Panc1 (cell line): Measurements from ENCODE around the gene ELF5. TPM values are rescaled to one million over a fixed set of nuclear protein-coding genes. Genes with fewer than 3 reads are reported as not detected.
A peak's percentile ranks its signal among the peaks of the same experiment; 100 is the strongest.

Source experiments
- ATAC-seq: fragments of 200-7000 bp; cut with Tn5 transposase; 2 replicates; pipeline ENCODE4 v1.9.1; 2020; ENCODE audit warnings: mild to moderate bottlenecking, moderate library complexity
- BruUV-seq: library from RNA; stranded (reverse); fragments of 400-500 nt; replicated peaks from 2 replicates; lab custom pipeline; 2021; lab: Mats Ljungman, UMichigan
- CTCF ChIA-PET: fragments of 300-600 bp; sonication (Branson Sonifier 250); formaldehyde crosslinking; loops from one replicate; lab custom pipeline; 2022; ENCODE audit warnings: antibody characterized with exemption; lab: Charles Lee
- POLR2A ChIA-PET: fragments of 300-600 bp; sonication (Branson Sonifier 250); formaldehyde crosslinking; loops from one replicate; lab custom pipeline; 2022; ENCODE audit warnings: antibody characterized with exemption; lab: Charles Lee
- DNase-seq: peaks from one replicate; pipeline ENCODE4 v3.0.0-alpha.2; 2010; ENCODE audit warnings: low read depth, low spot score
- H3K27ac ChIP-seq: 2 replicates; pipeline ENCODE4 v1.5.1; 2011; ENCODE audit warnings: mild to moderate bottlenecking, low read length, inconsistent platforms
- H3K27me3 ChIP-seq: fragments of 200-500 bp; sonication (Bioruptor generic); 2 replicates; pipeline ENCODE4 v1.6.0; 2014; ENCODE audit warnings: low read length, inconsistent platforms; ENCODE audit not compliant: control insufficient read depth, insufficient read depth
- H3K36me3 ChIP-seq: fragments of 200-500 bp; sonication (Bioruptor generic); 2 replicates; pipeline ENCODE4 v1.5.1; 2014; ENCODE audit warnings: inconsistent platforms, mild to moderate bottlenecking, low read length, moderate library complexity; ENCODE audit not compliant: control insufficient read depth, insufficient read depth
- H3K4me1 ChIP-seq: 2 replicates; pipeline ENCODE4 v1.5.1; 2011; ENCODE audit warnings: inconsistent platforms, mild to moderate bottlenecking, low read length, moderate library complexity; ENCODE audit not compliant: control insufficient read depth, insufficient read depth
- H3K4me3 ChIP-seq, 2 experiments: 2 replicates each; pipeline ENCODE4 v1.5.1; 2011 to 2012; ENCODE audit warnings: low read depth in 2 of 2, low read length in 2 of 2, mild to moderate bottlenecking in 2 of 2, inconsistent platforms in 1 of 2, moderate library complexity in 1 of 2
- H3K9me3 ChIP-seq: fragments of 200-500 bp; sonication (Bioruptor generic); 2 replicates; pipeline ENCODE4 v1.5.1; 2014; ENCODE audit warnings: low read depth, mild to moderate bottlenecking, inconsistent platforms, low read length, moderate library complexity; ENCODE audit not compliant: control insufficient read depth, insufficient read depth
- POLR2AphosphoS5 ChIP-seq: IDR thresholded peaks from 2 replicates; pipeline ENCODE4 v1.6.1; 2012; ENCODE audit warnings: mild to moderate bottlenecking, low read depth, low read length, moderate library complexity
- SIN3A ChIP-seq: IDR thresholded peaks from 2 replicates; pipeline ENCODE4 v1.6.1; 2012; ENCODE audit warnings: low read depth, mild to moderate bottlenecking, low read length, moderate library complexity, borderline replicate concordance; ENCODE audit not compliant: insufficient read depth
- TCF7L2 ChIP-seq: IDR thresholded peaks from 2 replicates; pipeline ENCODE4 v1.6.1; 2011; ENCODE audit warnings: mild to moderate bottlenecking, low read depth, low read length, inconsistent platforms
- in situ Hi-C: cut with HindIII; loops from 2 replicates; pipeline ENCODE4 v1.10.0; 2016; ENCODE audit warnings: low sequenced_read_pairs, low pct_unique_long_range_greater_than_20kb
- intact Hi-C: fragments of 100-400 bp; cut with micrococcal nuclease; formaldehyde crosslinking; loops from one replicate; pipeline ENCODE4 v1.10.0; 2022; ENCODE audit not compliant: unreplicated experiment
- total RNA-seq: library from RNA; stranded (reverse); gene quantifications from one replicate; pipeline ENCODE4 v1.2.1, GENCODE V29; 2021; ENCODE audit not compliant: unreplicated experiment
- TF ChIP-seq, protein P1 (sequence below), 2 experiments: IDR thresholded peaks; 2 replicates each; pipeline ENCODE4 v1.6.1; 2011 to 2012; ENCODE audit warnings: low read depth in 2 of 2, control low read depth in 1 of 2, low read length in 1 of 2, mild to moderate bottlenecking in 1 of 2, moderate library complexity in 1 of 2; ENCODE audit not compliant: insufficient read depth in 1 of 2
- TF ChIP-seq, protein P2 (sequence below): fragments of 450-650 bp; IDR thresholded peaks from 2 replicates; pipeline ENCODE4 v1.5.1; 2017; ENCODE audit warnings: mild to moderate bottlenecking

The ELF5 gene
- total RNA-seq, 1 experiment from 2014 or later: not detected

GRCh38 chr11:34473603-34474169, 39.9 kb downstream of the ELF5 start:
- H3K4me3 ChIP-seq: no peak overlapping the region
- no peaks in the 10 kb centered on the region for H3K27me3 ChIP-seq
- no peak for ATAC-seq
- H3K9me3 ChIP-seq: no peaks in the 10 kb centered on the region
- intact Hi-C loops: no loop called here
- no peak overlapping the region for H3K27ac ChIP-seq
- ChIA-PET POLR2A (no interaction called here), CTCF (interaction anchor here (0.6 kb wide), 1 partner anchor 108 kb away, joined by 3 read pairs; no protein-coding TSS in a partner anchor)
- no TSS peak for BruUV-seq
- in situ Hi-C loops: no loop called here
- H3K36me3 ChIP-seq: peaks cover 12% of the 10 kb centered on the region
- DNase-seq: no peak
- TF ChIP-seq, protein P1, sequence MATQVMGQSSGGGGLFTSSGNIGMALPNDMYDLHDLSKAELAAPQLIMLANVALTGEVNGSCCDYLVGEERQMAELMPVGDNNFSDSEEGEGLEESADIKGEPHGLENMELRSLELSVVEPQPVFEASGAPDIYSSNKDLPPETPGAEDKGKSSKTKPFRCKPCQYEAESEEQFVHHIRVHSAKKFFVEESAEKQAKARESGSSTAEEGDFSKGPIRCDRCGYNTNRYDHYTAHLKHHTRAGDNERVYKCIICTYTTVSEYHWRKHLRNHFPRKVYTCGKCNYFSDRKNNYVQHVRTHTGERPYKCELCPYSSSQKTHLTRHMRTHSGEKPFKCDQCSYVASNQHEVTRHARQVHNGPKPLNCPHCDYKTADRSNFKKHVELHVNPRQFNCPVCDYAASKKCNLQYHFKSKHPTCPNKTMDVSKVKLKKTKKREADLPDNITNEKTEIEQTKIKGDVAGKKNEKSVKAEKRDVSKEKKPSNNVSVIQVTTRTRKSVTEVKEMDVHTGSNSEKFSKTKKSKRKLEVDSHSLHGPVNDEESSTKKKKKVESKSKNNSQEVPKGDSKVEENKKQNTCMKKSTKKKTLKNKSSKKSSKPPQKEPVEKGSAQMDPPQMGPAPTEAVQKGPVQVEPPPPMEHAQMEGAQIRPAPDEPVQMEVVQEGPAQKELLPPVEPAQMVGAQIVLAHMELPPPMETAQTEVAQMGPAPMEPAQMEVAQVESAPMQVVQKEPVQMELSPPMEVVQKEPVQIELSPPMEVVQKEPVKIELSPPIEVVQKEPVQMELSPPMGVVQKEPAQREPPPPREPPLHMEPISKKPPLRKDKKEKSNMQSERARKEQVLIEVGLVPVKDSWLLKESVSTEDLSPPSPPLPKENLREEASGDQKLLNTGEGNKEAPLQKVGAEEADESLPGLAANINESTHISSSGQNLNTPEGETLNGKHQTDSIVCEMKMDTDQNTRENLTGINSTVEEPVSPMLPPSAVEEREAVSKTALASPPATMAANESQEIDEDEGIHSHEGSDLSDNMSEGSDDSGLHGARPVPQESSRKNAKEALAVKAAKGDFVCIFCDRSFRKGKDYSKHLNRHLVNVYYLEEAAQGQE (IDR thresholded peaks at IDR 0.05; ENCODE audit: insufficient read depth in 1 of 2, low read depth in 2 of 2, low read length in 1 of 2): no peak
- TF ChIP-seq POLR2AphosphoS5 (no peak), SIN3A (no peak), TCF7L2 (no peak)
- TF ChIP-seq, protein P2, sequence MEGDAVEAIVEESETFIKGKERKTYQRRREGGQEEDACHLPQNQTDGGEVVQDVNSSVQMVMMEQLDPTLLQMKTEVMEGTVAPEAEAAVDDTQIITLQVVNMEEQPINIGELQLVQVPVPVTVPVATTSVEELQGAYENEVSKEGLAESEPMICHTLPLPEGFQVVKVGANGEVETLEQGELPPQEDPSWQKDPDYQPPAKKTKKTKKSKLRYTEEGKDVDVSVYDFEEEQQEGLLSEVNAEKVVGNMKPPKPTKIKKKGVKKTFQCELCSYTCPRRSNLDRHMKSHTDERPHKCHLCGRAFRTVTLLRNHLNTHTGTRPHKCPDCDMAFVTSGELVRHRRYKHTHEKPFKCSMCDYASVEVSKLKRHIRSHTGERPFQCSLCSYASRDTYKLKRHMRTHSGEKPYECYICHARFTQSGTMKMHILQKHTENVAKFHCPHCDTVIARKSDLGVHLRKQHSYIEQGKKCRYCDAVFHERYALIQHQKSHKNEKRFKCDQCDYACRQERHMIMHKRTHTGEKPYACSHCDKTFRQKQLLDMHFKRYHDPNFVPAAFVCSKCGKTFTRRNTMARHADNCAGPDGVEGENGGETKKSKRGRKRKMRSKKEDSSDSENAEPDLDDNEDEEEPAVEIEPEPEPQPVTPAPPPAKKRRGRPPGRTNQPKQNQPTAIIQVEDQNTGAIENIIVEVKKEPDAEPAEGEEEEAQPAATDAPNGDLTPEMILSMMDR: no peak
- no peaks in the 10 kb centered on the region for H3K4me1 ChIP-seq

DNA sequence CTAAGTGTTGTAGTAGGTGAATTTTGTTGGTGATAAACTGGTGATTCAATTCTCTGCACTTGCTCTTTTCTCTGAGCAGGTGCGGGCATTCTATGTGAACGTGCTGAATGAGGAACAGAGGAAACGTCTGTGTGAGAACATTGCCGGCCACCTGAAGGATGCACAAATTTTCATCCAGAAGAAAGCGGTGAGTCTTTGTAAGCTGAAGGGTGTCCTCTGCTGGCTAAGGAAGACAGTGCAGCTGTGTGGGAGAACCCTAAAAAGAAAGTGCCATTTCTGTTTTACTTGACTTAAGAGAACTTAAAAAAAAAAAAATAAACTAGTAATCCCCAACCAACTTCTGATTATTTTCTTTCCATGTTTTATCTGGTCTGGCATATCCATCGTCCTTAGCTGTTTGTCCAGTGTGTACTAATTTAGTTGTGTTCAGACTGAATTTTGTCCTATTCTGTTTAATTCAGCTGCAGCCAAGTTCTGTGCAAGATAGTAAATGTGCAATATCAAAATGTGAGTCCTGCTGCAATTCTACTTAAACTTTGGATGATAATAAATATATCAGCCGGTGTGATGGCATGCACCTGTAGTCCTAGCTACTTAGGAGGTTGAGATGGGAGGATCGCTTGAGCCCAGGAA, 45.3 kb downstream of the ELF5 start:
- ChIA-PET POLR2A (no interaction called here), CTCF (interaction anchor here (0.6 to 0.8 kb wide), 4 partner anchors 102 to 433 kb away, joined by 3 to 7 read pairs (median 4); no protein-coding TSS in a partner anchor)
- no peak overlapping the region for H3K4me3 ChIP-seq
- in situ Hi-C loops: no loop called here
- peaks cover 22% of the 10 kb centered on the region for H3K9me3 ChIP-seq
- ATAC-seq (peak; percentile 63; the same call in 1 of the 2 replicates), DNase-seq (peak; percentile 15)
- H3K36me3 ChIP-seq: peaks cover 41% of the 10 kb centered on the region
- no peak overlapping the region for H3K27ac ChIP-seq
- intact Hi-C loops: loop anchor here (2.0 kb wide), 1 partner anchor 102 kb away; no protein-coding TSS in a partner anchor
- no peaks in the 10 kb centered on the region for H3K4me1 ChIP-seq
- TF ChIP-seq, protein P2: peak; percentile 89
- TF ChIP-seq POLR2AphosphoS5: no peak
- H3K27me3 ChIP-seq: no peaks in the 10 kb centered on the region
- no TSS peak for BruUV-seq
